HL-60 (cell line): ENCODE data around the gene HSPH1.

Experiments
- CTCF ChIP-seq: IDR thresholded peaks from one replicate; pipeline ENCODE4 v1.5.1; 2011; ENCODE audit warnings: low read length, control low read depth, inconsistent platforms; ENCODE audit not compliant: insufficient read depth
- GABPA ChIP-seq: IDR thresholded peaks from 2 replicates; pipeline ENCODE4 v1.6.1; 2012; ENCODE audit warnings: low read depth
- POLR2AphosphoS5 ChIP-seq: IDR thresholded peaks from 2 replicates; pipeline ENCODE4 v1.6.1; 2012; ENCODE audit warnings: low read depth
- REST ChIP-seq: IDR thresholded peaks from 2 replicates; pipeline ENCODE4 v1.6.1; 2012; ENCODE audit warnings: low read depth; ENCODE audit not compliant: insufficient replicate concordance
- SPI1 ChIP-seq: IDR thresholded peaks from 2 replicates; pipeline ENCODE4 v1.6.1; 2012; ENCODE audit warnings: low read depth, mild to moderate bottlenecking, borderline replicate concordance

DNA sequence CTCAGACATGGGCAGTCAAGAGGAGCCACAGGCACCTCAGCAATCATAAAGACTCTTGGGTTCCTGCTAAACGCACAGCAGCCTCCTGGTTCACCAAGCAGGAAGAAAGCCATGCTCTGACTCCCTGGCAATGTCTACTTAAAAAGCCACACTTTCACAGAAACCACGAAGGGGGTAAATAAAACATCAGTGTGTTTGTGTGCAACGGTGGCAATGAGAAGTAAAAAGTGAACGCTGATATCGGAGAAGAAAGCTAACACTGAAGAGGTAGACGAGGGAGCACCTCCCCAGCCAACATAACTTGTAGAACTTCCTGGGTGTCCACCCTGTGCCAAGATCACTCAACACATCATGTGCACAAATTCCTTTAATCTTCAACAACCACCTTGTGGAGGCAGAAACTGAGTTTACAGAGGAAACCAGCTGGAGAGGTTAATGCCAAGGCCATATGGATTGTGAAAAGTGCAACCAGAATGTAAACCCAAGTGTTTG lies 30.2 kb downstream of the HSPH1 start:
- TF ChIP-seq CTCF = no peak
- TF ChIP-seq POLR2AphosphoS5 = no peak
- TF ChIP-seq REST = no peak
- no peak for TF ChIP-seq SPI1
- TF ChIP-seq GABPA = no peak
